ENCODE measurements around the gene PBX2. TPM values are rescaled to one million over a fixed set of nuclear protein-coding genes. Genes with fewer than 3 reads are reported as not detected.
A peak's percentile ranks its signal among the peaks of the same experiment; 100 is the strongest.

The PBX2 gene
- 10 to 100 TPM; 55.0 to 75.0 (median 61.9) TPM for total RNA-seq

- WGBS, 2 donors: 1 to 2% methylated on average over 15 to 22 of the region's 23 CpGs
- Histone ChIP-seq H3K27ac (peak within 1 kb of the TSS; percentile 97 to 100 (median 99)), H3K4me1 (peaks cover 0 to 88% (median 63%) of the 10 kb centered on the region in 4 donors), H3K27me3 (no peaks in the 10 kb centered on the region), H3K36me3 (peaks cover 0 to 20% (median 6%) of the 10 kb centered on the region in 3 donors), H3K9me3 (no peaks in the 10 kb centered on the region), H3K4me3 (peak within 1 kb of the TSS; percentile 60 to 89 (median 75))
- TF ChIP-seq POLR2A (IDR thresholded peaks at IDR 0.05): peak; percentile 67 to 95
- TF ChIP-seq EP300 (IDR thresholded peaks at IDR 0.05): peak; percentile 19 to 96
- TF ChIP-seq, protein P1, sequence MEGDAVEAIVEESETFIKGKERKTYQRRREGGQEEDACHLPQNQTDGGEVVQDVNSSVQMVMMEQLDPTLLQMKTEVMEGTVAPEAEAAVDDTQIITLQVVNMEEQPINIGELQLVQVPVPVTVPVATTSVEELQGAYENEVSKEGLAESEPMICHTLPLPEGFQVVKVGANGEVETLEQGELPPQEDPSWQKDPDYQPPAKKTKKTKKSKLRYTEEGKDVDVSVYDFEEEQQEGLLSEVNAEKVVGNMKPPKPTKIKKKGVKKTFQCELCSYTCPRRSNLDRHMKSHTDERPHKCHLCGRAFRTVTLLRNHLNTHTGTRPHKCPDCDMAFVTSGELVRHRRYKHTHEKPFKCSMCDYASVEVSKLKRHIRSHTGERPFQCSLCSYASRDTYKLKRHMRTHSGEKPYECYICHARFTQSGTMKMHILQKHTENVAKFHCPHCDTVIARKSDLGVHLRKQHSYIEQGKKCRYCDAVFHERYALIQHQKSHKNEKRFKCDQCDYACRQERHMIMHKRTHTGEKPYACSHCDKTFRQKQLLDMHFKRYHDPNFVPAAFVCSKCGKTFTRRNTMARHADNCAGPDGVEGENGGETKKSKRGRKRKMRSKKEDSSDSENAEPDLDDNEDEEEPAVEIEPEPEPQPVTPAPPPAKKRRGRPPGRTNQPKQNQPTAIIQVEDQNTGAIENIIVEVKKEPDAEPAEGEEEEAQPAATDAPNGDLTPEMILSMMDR (IDR thresholded peaks at IDR 0.05): peak in 1 of 5 experiments; percentile 25
- peak; percentile 92 to 97 for DNase-seq (ENCODE audit: low spot score in 2 of 2)
Measured at GRCh38 chr6:32190054-32190851, at the start of gene PBX2. PBX2 (minus strand) TSS chr6:32190202; CDS start chr6:32189915, 287 bp downstream.

DNA sequence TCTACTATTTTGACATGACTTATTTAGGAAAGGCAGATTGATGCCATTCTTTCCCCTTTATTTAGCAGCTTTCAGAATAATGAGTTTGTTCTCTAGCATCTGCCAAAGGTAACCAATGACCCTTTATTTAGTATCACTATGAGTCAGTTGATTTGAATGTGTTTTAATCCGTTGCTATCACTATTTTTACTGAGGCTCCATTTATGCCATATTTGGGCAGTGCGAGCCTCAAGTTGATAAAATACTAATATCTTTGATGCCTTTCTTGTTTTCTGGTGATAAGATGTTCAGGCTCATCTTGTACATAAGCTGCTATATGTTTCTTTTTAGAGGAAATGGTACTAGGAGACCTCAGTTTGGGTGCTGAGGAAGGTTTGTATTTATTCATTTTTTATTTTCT, 49.5 kb upstream of the PBX2 start:
- DNase-seq (ENCODE audit: low spot score in 2 of 2): no peak
- TF ChIP-seq POLR2A (IDR thresholded peaks at IDR 0.05): no peak
- Histone ChIP-seq H3K27ac (no peak overlapping the region), H3K4me3 (no peak overlapping the region), H3K4me1 (peaks cover 0 to 11% (median 0%) of the 10 kb centered on the region in 4 donors), H3K9me3 (no peaks in the 10 kb centered on the region), H3K36me3 (no peaks in the 10 kb centered on the region), H3K27me3 (no peaks in the 10 kb centered on the region)
- WGBS, 2 donors: 69 to 72% methylated on average over 2 of the region's 2 CpGs

GRCh38 chr6:32234934-32235333, 44.9 kb upstream of the PBX2 start:
- Histone ChIP-seq H3K4me3 (no peak overlapping the region), H3K27ac (peak overlapping the region in 1 of 4 donors; percentile 8), H3K36me3 (no peaks in the 10 kb centered on the region), H3K9me3 (no peaks in the 10 kb centered on the region), H3K4me1 (no peaks in the 10 kb centered on the region), H3K27me3 (no peaks in the 10 kb centered on the region)
- no peak for DNase-seq (ENCODE audit: low spot score in 2 of 2)
- TF ChIP-seq EP300 (IDR thresholded peaks at IDR 0.05): no peak
- TF ChIP-seq, protein P1 (IDR thresholded peaks at IDR 0.05): no peak
- no peak for TF ChIP-seq POLR2A (IDR thresholded peaks at IDR 0.05)
- WGBS, 2 donors: 45 to 54% methylated on average over 4 of the region's 4 CpGs

DNA sequence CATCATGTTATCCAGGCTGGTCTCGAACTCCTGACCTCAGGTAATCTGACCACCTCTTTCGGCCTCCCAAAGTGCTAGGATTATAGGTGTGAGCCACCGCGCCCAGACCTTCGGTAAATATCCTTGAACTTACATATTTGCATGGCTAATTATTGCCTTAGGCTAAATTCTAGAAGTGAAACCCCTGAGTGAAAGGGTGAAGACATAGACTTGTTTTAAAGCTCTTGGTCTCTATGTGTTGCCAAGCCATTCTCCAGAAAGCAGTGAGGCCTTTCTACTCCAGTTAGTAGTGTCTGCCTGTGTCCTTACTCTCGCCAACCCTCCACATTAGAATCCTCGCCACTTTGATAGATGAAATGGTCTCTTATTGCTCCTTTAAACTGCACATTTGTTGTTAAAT, 36.4 kb upstream of the PBX2 start:
- 95 to 97% methylated on average over 7 of the region's 7 CpGs for WGBS, 2 donors
- TF ChIP-seq, protein P1 (IDR thresholded peaks at IDR 0.05): no peak
- TF ChIP-seq EP300 (IDR thresholded peaks at IDR 0.05): no peak
- no peak for TF ChIP-seq POLR2A (IDR thresholded peaks at IDR 0.05)
- Histone ChIP-seq H3K36me3 (no peaks in the 10 kb centered on the region), H3K27me3 (no peaks in the 10 kb centered on the region), H3K4me1 (peaks cover 0 to 11% (median 0%) of the 10 kb centered on the region in 4 donors), H3K4me3 (no peak overlapping the region), H3K9me3 (no peaks in the 10 kb centered on the region), H3K27ac (no peak overlapping the region)
- DNase-seq (ENCODE audit: low spot score in 2 of 2): no peak

- TF ChIP-seq EP300 (IDR thresholded peaks at IDR 0.05) (no peak), POLR2A (IDR thresholded peaks at IDR 0.05) (no peak)
- TF ChIP-seq, protein P1 (IDR thresholded peaks at IDR 0.05): no peak
- H3K4me1 ChIP-seq: peaks cover 0 to 11% (median 0%) of the 10 kb centered on the region in 4 donors
- H3K27me3 ChIP-seq: no peaks in the 10 kb centered on the region
- 55 to 57% methylated on average over 2 of the region's 2 CpGs for WGBS, 2 donors
- H3K27ac ChIP-seq: no peak overlapping the region
- H3K9me3 ChIP-seq: no peaks in the 10 kb centered on the region
- DNase-seq (ENCODE audit: low spot score in 2 of 2): no peak
- H3K4me3 ChIP-seq: no peak overlapping the region
- no peaks in the 10 kb centered on the region for H3K36me3 ChIP-seq
Measured at GRCh38 chr6:32224696-32225095, 34.7 kb upstream of the PBX2 start.

All from tibial nerve (tissue), 4 donors.